ENCODE measurements around the gene PIN4. TPM values are rescaled to one million over a fixed set of nuclear protein-coding genes. Genes with fewer than 3 reads are reported as not detected.
"Not testable (repeated sequence)": the region's sequence is repeated elsewhere in the genome, so short reads cannot be mapped to it uniquely, and the experiment has no call there.

Gene PIN4
- total RNA-seq, 4 donors from 2014 or later = 6.2 to 12.6 (median 11.2) TPM

- Histone ChIP-seq H3K4me3 (replicated peaks in 1 of 3) (no peak overlapping the region), H3K27ac (no peak overlapping the region), H3K9me3 (no peaks in the 10 kb centered on the region), H3K36me3 (no peaks in the 10 kb centered on the region), H3K4me1 (no peaks in the 10 kb centered on the region), H3K27me3 (no peaks in the 10 kb centered on the region)
- DNase-seq = no peak
- 82 to 90% methylated on average over 4 of the region's 4 CpGs for WGBS, 2 donors
- TF ChIP-seq POLR2A (IDR thresholded peaks at IDR 0.05) = no peak
- TF ChIP-seq CTCF (IDR thresholded peaks at IDR 0.05) = no peak
- intact Hi-C loops (cut with DNase I) = no loop called here
Observed at GRCh38 chrX:72165551-72165950, 16.0 kb upstream of the PIN4 start.

GRCh38 chrX:72169008-72169728 is 12.4 kb upstream of the PIN4 start:
- Histone ChIP-seq H3K36me3 (no peaks in the 10 kb centered on the region), H3K27me3 (no peaks in the 10 kb centered on the region), H3K9me3 (no peaks in the 10 kb centered on the region), H3K4me1 (no peaks in the 10 kb centered on the region), H3K4me3 (replicated peaks in 1 of 3) (no peak overlapping the region), H3K27ac (no peak overlapping the region)
- TF ChIP-seq CTCF (IDR thresholded peaks at IDR 0.05) (no peak), POLR2A (IDR thresholded peaks at IDR 0.05) (no peak)
- DNase-seq = no peak
- intact Hi-C loops (cut with DNase I) = no loop called here
- WGBS, 2 donors = 67 to 75% methylated on average over 6 of the region's 6 CpGs

- H3K9me3 ChIP-seq; H3K4me1 ChIP-seq; intact Hi-C loops (cut with DNase I); H3K27ac ChIP-seq; H3K36me3 ChIP-seq; H3K4me3 ChIP-seq (replicated peaks in 1 of 3); DNase-seq; H3K27me3 ChIP-seq: not testable (repeated sequence)
- no CpG with 5 or more reads among the region's 5 CpGs for WGBS, 2 donors
Observed at GRCh38 chrX:72176289-72176688, 5.3 kb upstream of the PIN4 start.

DNA sequence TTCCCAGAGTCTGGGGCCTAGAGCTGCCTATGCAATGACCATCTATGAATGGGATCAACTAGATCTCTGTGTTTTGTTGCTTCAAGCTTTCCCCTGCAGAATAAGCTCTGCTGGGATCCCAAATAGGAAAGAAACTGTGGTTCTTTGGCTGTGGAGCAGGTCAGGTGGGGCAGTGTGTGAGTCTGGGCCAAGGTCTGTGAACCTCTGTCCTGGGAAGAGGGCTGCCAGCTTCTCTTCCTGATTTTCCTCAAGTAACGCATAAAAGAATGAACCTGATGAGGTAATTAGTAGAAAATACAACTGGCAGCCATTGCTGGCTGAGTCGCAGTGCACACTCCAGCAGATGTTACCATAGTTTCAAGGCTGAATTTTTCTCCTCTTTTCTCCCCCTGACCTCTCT is 4.6 kb upstream of the PIN4 start:
- Histone ChIP-seq H3K9me3 (no peaks in the 10 kb centered on the region), H3K4me3 (replicated peaks in 1 of 3) (no peak overlapping the region), H3K4me1 (no peaks in the 10 kb centered on the region), H3K36me3 (no peaks in the 10 kb centered on the region), H3K27me3 (no peaks in the 10 kb centered on the region), H3K27ac (no peak overlapping the region)
- intact Hi-C loops (cut with DNase I) = no loop called here
- no peak for TF ChIP-seq POLR2A (IDR thresholded peaks at IDR 0.05)
- TF ChIP-seq CTCF (IDR thresholded peaks at IDR 0.05) = no peak
- no peak for DNase-seq
- WGBS, 2 donors = 67 to 73% methylated on average over 2 of the region's 2 CpGs

GRCh38 chrX:72180539-72180938 is 1.0 kb upstream of the PIN4 start:
- Histone ChIP-seq H3K9me3 (no peaks in the 10 kb centered on the region), H3K27me3 (no peaks in the 10 kb centered on the region), H3K36me3 (no peaks in the 10 kb centered on the region), H3K27ac (peak overlapping the region; percentile 77 to 81 (median 77)), H3K4me1 (peaks cover 3 to 7% of the 10 kb centered on the region in 2 donors), H3K4me3 (replicated peaks in 1 of 3) (peak overlapping the region in 1 of 3 donors; percentile 51)
- TF ChIP-seq POLR2A (IDR thresholded peaks at IDR 0.05) (no peak), CTCF (IDR thresholded peaks at IDR 0.05) (no peak)
- intact Hi-C loops (cut with DNase I) = no loop called here
- WGBS, 2 donors = 33 to 35% methylated on average over 1 of the region's 1 CpG
- no peak for DNase-seq

Data from thyroid gland (tissue), 4 donors.